Measurements from ENCODE around the gene CNTN1. TPM values are rescaled to one million over a fixed set of nuclear protein-coding genes. Genes with fewer than 3 reads are reported as not detected.

The CNTN1 gene
- total and polyA plus RNA-seq, 2 of the 8 experiments (the other 6 are each of a cell fraction or from before 2014, with no cell fraction given), result 7.2 to 21.8 TPM

DNA sequence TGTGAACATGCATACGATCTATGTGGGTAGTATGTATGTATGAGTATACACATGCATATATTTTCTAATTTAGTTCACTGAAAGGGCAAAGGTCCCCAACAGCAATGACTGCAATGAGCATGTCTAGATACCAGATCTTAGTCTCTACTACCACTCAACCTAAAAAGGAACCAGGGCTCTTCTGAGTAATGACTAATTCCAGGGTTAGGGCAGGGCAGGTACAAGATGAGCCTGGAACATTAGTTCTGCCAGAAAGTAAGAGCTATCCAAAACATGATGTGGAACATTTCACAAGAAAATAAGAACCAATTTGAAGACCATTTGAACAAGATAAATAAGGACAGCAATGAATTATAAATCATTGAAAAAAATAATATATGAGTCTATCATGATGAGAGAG, 404.6 kb downstream of the CNTN1 start:
- CTCF ChIA-PET (ENCODE audit: partially characterized antibody), result no interaction called here
- H2AFZ ChIP-seq (ENCODE audit: low read length), result no peak overlapping the region
- POLR2A ChIA-PET (ENCODE audit: partially characterized antibody), result no interaction called here
- no peak overlapping the region for H3K27ac ChIP-seq (ENCODE audit: low read depth, low read length)
- H3K79me1 ChIP-seq (ENCODE audit: low read depth, low read length), result no peaks in the 10 kb centered on the region
- no peak overlapping the region for H4K8ac ChIP-seq (ENCODE audit: extremely low read depth, insufficient read depth, low read length)
- H3K4me1 ChIP-seq (replicated peaks in 1 of 4; ENCODE audit: control insufficient read depth in 3 of 4, insufficient read depth in 4 of 4, low read length in 3 of 4), result no peaks in the 10 kb centered on the region
- H3K9ac ChIP-seq (replicated peaks in 1 of 4; ENCODE audit: extremely low read depth in 1 of 4, low read depth in 3 of 4, low read length in 3 of 4), result no peak overlapping the region
- H2BK12ac ChIP-seq (ENCODE audit: low read depth, low read length), result no peak overlapping the region
- H2BK15ac ChIP-seq (ENCODE audit: low read length), result no peak overlapping the region
- no peak overlapping the region for H3K14ac ChIP-seq (ENCODE audit: insufficient read length)
- no peak overlapping the region for H3K4me3 ChIP-seq (ENCODE audit: extremely low read depth in 1 of 4, insufficient read depth in 2 of 4, low read depth in 3 of 4, low read length in 4 of 4)
- no peaks in the 10 kb centered on the region for H4K20me1 ChIP-seq (replicated peaks in 1 of 2; ENCODE audit: control insufficient read depth in 1 of 2, insufficient read depth in 2 of 2, low read length in 2 of 2)
- H3K23ac ChIP-seq (ENCODE audit: insufficient read length), result no peak overlapping the region
- no peak overlapping the region for H3K56ac ChIP-seq (replicated peaks; ENCODE audit: insufficient read length, low read depth, low read length)
- H2BK120ac ChIP-seq (replicated peaks; ENCODE audit: low read depth, low read length), result no peak overlapping the region
- no peak overlapping the region for H2BK5ac ChIP-seq (ENCODE audit: low read depth, low read length)
- DNase-seq (ENCODE audit: low read depth in 1 of 2, low spot score in 2 of 2) (no peak), FAIRE-seq (no peak)
- H3K9me3 ChIP-seq (ENCODE audit: insufficient read depth in 2 of 2, low read depth in 1 of 2, low read length in 1 of 2), result peaks cover 0 to 3% of the 10 kb centered on the region in 2 experiments; a peak in 1 of 4 replicates
- no peaks in the 10 kb centered on the region for H3K27me3 ChIP-seq (replicated peaks in 1 of 4; ENCODE audit: control insufficient read depth in 3 of 4, extremely low read depth in 1 of 4, insufficient read depth in 3 of 4, low read length in 3 of 4)
- H3K79me2 ChIP-seq (ENCODE audit: control insufficient read depth in 1 of 2, insufficient read depth in 2 of 2, low read length in 2 of 2), result no peaks in the 10 kb centered on the region
- no peak overlapping the region for H3K18ac ChIP-seq (ENCODE audit: extremely low read depth, low read length)
- H4K5ac ChIP-seq (ENCODE audit: insufficient read length, low read depth, low read length), result no peak overlapping the region
- no peak overlapping the region for H4K91ac ChIP-seq (replicated peaks; ENCODE audit: insufficient read length, low read length)
- H2BK20ac ChIP-seq (ENCODE audit: low read length), result no peak overlapping the region
- no peak overlapping the region for H2AK5ac ChIP-seq (ENCODE audit: low read depth, low read length)
- H3K23me2 ChIP-seq (ENCODE audit: low read depth, low read length), result no peaks in the 10 kb centered on the region; the same call in 1 of the 2 replicates
- no peak overlapping the region for H3K4me2 ChIP-seq (ENCODE audit: insufficient read depth in 1 of 2, low read depth in 2 of 2, low read length in 2 of 2)
- H3K4ac ChIP-seq (replicated peaks; ENCODE audit: insufficient read length, low read depth, low read length), result no peak overlapping the region
- 87% methylated on average over 1 of the region's 1 CpG; no CpG with 5 or more reads in 1 of the 2 experiments for WGBS, 2 experiments (ENCODE audit: extremely low coverage in 1 of 2, insufficient coverage in 1 of 2, insufficient read length in 1 of 2, insufficient replicate concordance in 2 of 2, low coverage in 1 of 2, low lambda C conversion rate in 2 of 2, missing lambda C conversion rate in 1 of 2)
- H3K36me3 ChIP-seq (ENCODE audit: control insufficient read depth in 2 of 4, insufficient read depth in 4 of 4, low read length in 3 of 4), result no peaks in the 10 kb centered on the region
- no peak for TF ChIP-seq HDAC2 (IDR thresholded peaks at IDR 0.05; ENCODE audit: borderline replicate concordance in 1 of 2, low read depth in 2 of 2, low read length in 2 of 2)
- TF ChIP-seq PHF8 (conservative IDR thresholded peaks at IDR 0.05; ENCODE audit: low read depth, low read length), result no peak
- TF ChIP-seq SP1 (IDR thresholded peaks at IDR 0.05; ENCODE audit: low read depth, low read length), result no peak
- TF ChIP-seq RAD21 (IDR thresholded peaks at IDR 0.05 in 1 of 2, conservative IDR thresholded peaks at IDR 0.05 in 1 of 2; ENCODE audit: low read depth in 2 of 2, low read length in 2 of 2), result no peak
- TF ChIP-seq, protein P1, sequence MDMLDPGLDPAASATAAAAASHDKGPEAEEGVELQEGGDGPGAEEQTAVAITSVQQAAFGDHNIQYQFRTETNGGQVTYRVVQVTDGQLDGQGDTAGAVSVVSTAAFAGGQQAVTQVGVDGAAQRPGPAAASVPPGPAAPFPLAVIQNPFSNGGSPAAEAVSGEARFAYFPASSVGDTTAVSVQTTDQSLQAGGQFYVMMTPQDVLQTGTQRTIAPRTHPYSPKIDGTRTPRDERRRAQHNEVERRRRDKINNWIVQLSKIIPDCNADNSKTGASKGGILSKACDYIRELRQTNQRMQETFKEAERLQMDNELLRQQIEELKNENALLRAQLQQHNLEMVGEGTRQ (IDR thresholded peaks at IDR 0.05; ENCODE audit: low read length), result no peak
- no peak for TF ChIP-seq HDAC6 (IDR thresholded peaks at IDR 0.05; ENCODE audit: low read depth, low read length)
- TF ChIP-seq RNF2 (IDR thresholded peaks at IDR 0.05; ENCODE audit: borderline replicate concordance, low read depth, low read length, missing control alignments, poor library complexity, severe bottlenecking), result no peak
- no peak for TF ChIP-seq ASH2L (IDR thresholded peaks at IDR 0.05; ENCODE audit: low read length)
- TF ChIP-seq TEAD4 (IDR thresholded peaks at IDR 0.05; ENCODE audit: low read depth, low read length), result no peak
- no peak for TF ChIP-seq FOSL1 (IDR thresholded peaks at IDR 0.05; ENCODE audit: insufficient read depth, low read depth, low read length)
- TF ChIP-seq POLR2AphosphoS5 (IDR thresholded peaks at IDR 0.05; ENCODE audit: low read depth, low read length), result no peak
- TF ChIP-seq CTBP2 (IDR thresholded peaks at IDR 0.05; ENCODE audit: borderline replicate concordance, insufficient read depth, insufficient read length, low read length), result no peak

All from H1 (cell line).